ENCODE measurements around the gene PXMP2. TPM values are rescaled to one million over a fixed set of nuclear protein-coding genes. Genes with fewer than 3 reads are reported as not detected.

Gene PXMP2
- total and polyA plus RNA-seq, 12 donors = 17.7 to 75.6 (median 46.7) TPM

- peaks cover 0 to 89% (median 25%) of the 10 kb centered on the region in 9 donors for H3K36me3 ChIP-seq
- H3K27ac ChIP-seq = no peak overlapping the region
- intact Hi-C loops (cut with DNase I) = no loop called here
- peaks cover 0 to 4% (median 0%) of the 10 kb centered on the region in 9 donors for H3K4me1 ChIP-seq
- TF ChIP-seq CTCF (IDR thresholded peaks at IDR 0.05) = no peak
- H3K9me3 ChIP-seq = no peaks in the 10 kb centered on the region
- no peak overlapping the region for H3K4me3 ChIP-seq
- 94 to 95% methylated on average over 61 of the region's 61 CpGs for WGBS, 2 donors
- ATAC-seq (peak in 1 of 8 donors; percentile 17), DNase-seq (no peak)
- H3K27me3 ChIP-seq = no peaks in the 10 kb centered on the region
These were observed 30.4 kb downstream of the PXMP2 start for GRCh38 chr12:132717531-132718387.

GRCh38 chr12:132718644-132719043, 31.3 kb downstream of the PXMP2 start:
- Histone ChIP-seq H3K27ac (no peak overlapping the region), H3K9me3 (no peaks in the 10 kb centered on the region), H3K4me1 (peaks cover 0 to 5% (median 0%) of the 10 kb centered on the region in 9 donors), H3K27me3 (no peaks in the 10 kb centered on the region), H3K4me3 (no peak overlapping the region), H3K36me3 (peaks cover 0 to 92% (median 25%) of the 10 kb centered on the region in 9 donors)
- ATAC-seq (no peak), DNase-seq (no peak)
- intact Hi-C loops (cut with DNase I) = no loop called here
- 89 to 90% methylated on average over 21 of the region's 21 CpGs for WGBS, 2 donors
- no peak for TF ChIP-seq CTCF (IDR thresholded peaks at IDR 0.05)

GRCh38 chr12:132719141-132719953, 32.0 kb downstream of the PXMP2 start:
- ATAC-seq = peak in 1 of 8 donors; percentile 2
- Histone ChIP-seq H3K36me3 (peaks cover 0 to 96% (median 25%) of the 10 kb centered on the region in 9 donors), H3K27me3 (no peaks in the 10 kb centered on the region), H3K27ac (no peak overlapping the region), H3K4me1 (peaks cover 0 to 5% (median 0%) of the 10 kb centered on the region in 9 donors), H3K4me3 (no peak overlapping the region), H3K9me3 (no peaks in the 10 kb centered on the region)
- intact Hi-C loops (cut with DNase I) = no loop called here
- TF ChIP-seq CTCF (IDR thresholded peaks at IDR 0.05) = no peak
- 91 to 93% methylated on average over 31 of the region's 31 CpGs for WGBS, 2 donors
- no peak for DNase-seq

GRCh38 chr12:132719954-132720324, 32.6 kb downstream of the PXMP2 start:
- H3K4me1 ChIP-seq = peaks cover 0 to 5% (median 0%) of the 10 kb centered on the region in 9 donors
- DNase-seq = no peak
- H3K36me3 ChIP-seq = peaks cover 0 to 96% (median 25%) of the 10 kb centered on the region in 9 donors
- H3K9me3 ChIP-seq = no peaks in the 10 kb centered on the region
- H3K27me3 ChIP-seq = no peaks in the 10 kb centered on the region
- no peak overlapping the region for H3K4me3 ChIP-seq
- 91 to 94% methylated on average over 12 of the region's 12 CpGs for whole genome bisulfite sequencing, 2 donors
- H3K27ac ChIP-seq = no peak overlapping the region
- intact Hi-C loops (cut with DNase I) = no loop called here
- TF ChIP-seq CTCF (IDR thresholded peaks at IDR 0.05) = no peak
- no peak for ATAC-seq
